ENCODE results near the gene CDH23. TPM values are rescaled to one million over a fixed set of nuclear protein-coding genes. Genes with fewer than 3 reads are reported as not detected.

The CDH23 gene
- polyA plus RNA-seq, 1 donor (not counting 4 experiments of a cell fraction or from before 2014, with no cell fraction given): 0.01 TPM

DNA sequence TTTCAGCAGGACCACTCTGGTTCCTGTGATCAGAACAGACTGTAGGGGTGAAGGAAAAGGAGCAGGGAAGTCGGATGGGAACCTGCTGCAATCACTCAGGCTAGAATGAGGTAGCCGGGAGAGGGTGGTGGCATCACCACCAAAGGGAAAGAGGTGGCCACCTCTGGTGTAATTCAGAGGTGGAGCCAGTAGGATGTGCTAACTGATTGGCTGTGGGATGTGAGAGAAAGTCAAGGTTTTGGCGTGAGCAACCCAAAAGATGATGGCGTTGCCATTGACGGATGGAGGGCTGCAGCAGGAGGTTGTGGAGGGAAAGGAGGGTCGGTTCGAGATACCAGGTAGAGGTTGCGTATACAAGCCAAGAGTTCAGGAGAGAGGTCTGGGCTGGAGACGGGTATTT lies 384.0 kb downstream of the CDH23 start:
- H3K9me3 ChIP-seq (ENCODE audit: control insufficient read depth, low read depth, low read length): no peaks in the 10 kb centered on the region
- FAIRE-seq: no peak
- H3K9ac ChIP-seq (ENCODE audit: control insufficient read depth, extremely low read depth, insufficient read depth, low read length): no peak overlapping the region
- no peaks in the 10 kb centered on the region for H3K79me2 ChIP-seq (ENCODE audit: control insufficient read depth, insufficient read depth, low read length)
- no peak overlapping the region for H3K27ac ChIP-seq (ENCODE audit: control insufficient read depth, insufficient read depth, low read length)
- peak in 1 of 3 experiments; percentile 11 for TF ChIP-seq CTCF (optimal IDR thresholded peaks at IDR 0.05 in 1 of 3, IDR thresholded peaks at IDR 0.05 in 1 of 3, conservative IDR thresholded peaks at IDR 0.05 in 1 of 3; ENCODE audit: extremely low read depth in 1 of 3, insufficient read depth in 2 of 3, low read length in 3 of 3)
- TF ChIP-seq EZH2 (IDR thresholded peaks at IDR 0.05; ENCODE audit: low read length): no peak
- H4K20me1 ChIP-seq (ENCODE audit: control insufficient read depth, extremely low read depth, insufficient read depth, low read length): no peaks in the 10 kb centered on the region
- no peaks in the 10 kb centered on the region for H3K9me1 ChIP-seq (ENCODE audit: control insufficient read depth, extremely low read depth, insufficient read depth, low read length)
- peaks cover 19% of the 10 kb centered on the region for H3K27me3 ChIP-seq (ENCODE audit: control insufficient read depth, extremely low read depth, insufficient read depth, low read length)
- no peak for DNase-seq (ENCODE audit: low read depth, low spot score)
- dilution Hi-C loops (cut with MboI; ENCODE audit: extremely low pct_ligation_motif_present, low sequenced_read_pairs): no loop called here
- no peak overlapping the region for H2AFZ ChIP-seq (ENCODE audit: control insufficient read depth, low read length)
- H3K4me2 ChIP-seq (ENCODE audit: control insufficient read depth, extremely low read depth, insufficient read depth, low read depth, low read length): no peak overlapping the region
- no peak overlapping the region for H3K4me3 ChIP-seq (ENCODE audit: control insufficient read depth in 2 of 3, extremely low read depth in 1 of 3, insufficient read depth in 2 of 3, low read depth in 1 of 3, low read length in 3 of 3)
- no peaks in the 10 kb centered on the region for H3K36me3 ChIP-seq (ENCODE audit: control insufficient read depth in 2 of 2, extremely low read depth in 1 of 2, insufficient read depth in 2 of 2, low read length in 2 of 2)
- no peaks in the 10 kb centered on the region for H3K4me1 ChIP-seq (ENCODE audit: control insufficient read depth, extremely low read depth, insufficient read depth, low read length)

DNA sequence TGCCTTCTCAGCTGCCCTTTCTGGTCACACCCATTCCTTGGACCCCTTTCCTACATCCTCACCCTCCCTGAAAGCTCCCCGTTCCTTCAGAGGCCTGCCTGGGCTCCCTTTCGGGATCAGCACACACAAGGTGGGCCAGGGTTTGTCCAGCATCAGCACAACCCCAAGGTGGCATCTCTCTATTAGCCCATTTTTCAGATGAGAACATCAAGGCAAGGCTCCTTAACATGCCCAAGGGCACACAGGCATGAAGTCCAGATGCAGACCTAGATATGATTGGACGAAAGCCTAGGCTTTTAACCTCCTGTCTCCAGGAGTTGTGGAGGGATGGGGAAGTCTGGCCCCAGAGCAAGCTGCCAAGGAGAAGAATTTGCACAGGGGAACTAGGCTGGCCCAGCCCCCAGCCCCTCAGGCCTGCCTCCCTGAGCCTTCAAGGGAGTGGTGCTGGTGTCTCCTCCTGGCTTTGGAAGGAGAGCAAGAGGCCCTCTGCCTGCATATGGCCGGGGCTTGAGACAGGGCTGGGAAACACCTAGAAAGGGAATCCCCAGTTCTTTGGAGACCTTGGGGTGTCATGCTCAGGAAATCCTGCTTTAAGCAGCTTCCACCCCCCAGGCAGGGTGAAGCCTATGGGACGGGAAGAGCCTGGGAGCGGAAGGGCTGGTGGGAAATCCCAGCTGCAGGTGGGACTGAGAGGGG lies 385.6 kb downstream of the CDH23 start:
- Histone ChIP-seq H2AFZ (ENCODE audit: control insufficient read depth, low read length) (no peak overlapping the region), H3K9me3 (ENCODE audit: control insufficient read depth, low read depth, low read length) (no peaks in the 10 kb centered on the region), H3K27me3 (ENCODE audit: control insufficient read depth, extremely low read depth, insufficient read depth, low read length) (peaks cover 19% of the 10 kb centered on the region), H3K79me2 (ENCODE audit: control insufficient read depth, insufficient read depth, low read length) (no peaks in the 10 kb centered on the region), H3K27ac (ENCODE audit: control insufficient read depth, insufficient read depth, low read length) (no peak overlapping the region), H4K20me1 (ENCODE audit: control insufficient read depth, extremely low read depth, insufficient read depth, low read length) (no peaks in the 10 kb centered on the region), H3K4me3 (ENCODE audit: control insufficient read depth in 2 of 3, extremely low read depth in 1 of 3, insufficient read depth in 2 of 3, low read depth in 1 of 3, low read length in 3 of 3) (no peak overlapping the region), H3K4me2 (ENCODE audit: control insufficient read depth, extremely low read depth, insufficient read depth, low read depth, low read length) (no peak overlapping the region), H3K9ac (ENCODE audit: control insufficient read depth, extremely low read depth, insufficient read depth, low read length) (no peak overlapping the region), H3K4me1 (ENCODE audit: control insufficient read depth, extremely low read depth, insufficient read depth, low read length) (no peaks in the 10 kb centered on the region), H3K9me1 (ENCODE audit: control insufficient read depth, extremely low read depth, insufficient read depth, low read length) (no peaks in the 10 kb centered on the region), H3K36me3 (ENCODE audit: control insufficient read depth in 2 of 2, extremely low read depth in 1 of 2, insufficient read depth in 2 of 2, low read length in 2 of 2) (no peaks in the 10 kb centered on the region)
- TF ChIP-seq EZH2 (IDR thresholded peaks at IDR 0.05; ENCODE audit: low read length) (no peak), CTCF (optimal IDR thresholded peaks at IDR 0.05 in 1 of 3, IDR thresholded peaks at IDR 0.05 in 1 of 3, conservative IDR thresholded peaks at IDR 0.05 in 1 of 3; ENCODE audit: extremely low read depth in 1 of 3, insufficient read depth in 2 of 3, low read length in 3 of 3) (no peak)
- dilution Hi-C loops (cut with MboI; ENCODE audit: extremely low pct_ligation_motif_present, low sequenced_read_pairs): no loop called here
- FAIRE-seq (no peak), DNase-seq (ENCODE audit: low read depth, low spot score) (no peak)
